NCI-H2081 (cell line): ENCODE measurements around the gene DNAJC15.

Source experiments
- DNase-seq, 2 experiments: peaks; one replicate each; lab custom pipeline; 2025; lab: John Stamatoyannopoulos, UW

Gene DNAJC15

DNA sequence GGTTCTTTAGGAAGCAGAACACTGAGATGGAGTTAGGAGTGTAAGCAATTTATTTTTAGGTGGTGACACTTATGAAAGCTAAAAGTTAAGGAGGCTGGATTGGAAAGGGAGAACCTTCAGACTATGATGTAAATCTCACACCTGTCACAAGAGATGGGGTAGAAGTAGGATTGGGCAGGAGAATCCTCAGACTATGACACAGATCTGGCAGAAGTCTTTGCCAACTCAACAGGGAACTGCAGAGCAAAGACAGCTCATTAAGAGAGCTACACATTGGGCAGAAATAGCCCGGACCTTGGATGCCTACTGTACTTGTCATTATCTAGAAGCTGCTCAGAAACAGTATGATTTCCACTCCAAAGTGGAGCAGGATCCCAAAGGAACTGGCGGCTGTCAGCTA is 134.4 kb downstream of the DNAJC15 start:
- no peak for DNase-seq

DNA sequence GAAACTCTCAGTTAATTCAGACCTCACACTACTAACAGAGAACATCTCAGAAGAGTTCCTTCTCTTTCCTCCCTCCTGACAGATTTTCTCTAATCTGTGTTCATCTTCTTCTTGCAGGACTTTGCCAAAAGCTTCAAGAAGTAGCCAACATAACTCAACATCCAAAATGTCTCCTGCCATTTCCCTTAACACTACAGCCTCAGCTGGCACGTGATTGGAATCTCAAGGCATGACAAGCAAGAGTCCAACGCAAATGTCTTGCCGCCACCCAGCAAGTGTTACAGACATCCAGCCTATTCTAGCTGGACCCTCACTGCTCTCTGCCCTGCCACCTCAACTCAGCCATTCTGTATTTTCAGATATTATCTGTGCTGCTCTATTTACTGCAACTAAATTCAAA is 135.1 kb downstream of the DNAJC15 start:
- DNase-seq = no peak

GRCh38 chr13:43159026-43159461 is 135.7 kb downstream of the DNAJC15 start:
- DNase-seq = peak in 1 of 2 experiments; percentile 32
